ENCODE data around the gene FABP7.

The FABP7 gene

DNA sequence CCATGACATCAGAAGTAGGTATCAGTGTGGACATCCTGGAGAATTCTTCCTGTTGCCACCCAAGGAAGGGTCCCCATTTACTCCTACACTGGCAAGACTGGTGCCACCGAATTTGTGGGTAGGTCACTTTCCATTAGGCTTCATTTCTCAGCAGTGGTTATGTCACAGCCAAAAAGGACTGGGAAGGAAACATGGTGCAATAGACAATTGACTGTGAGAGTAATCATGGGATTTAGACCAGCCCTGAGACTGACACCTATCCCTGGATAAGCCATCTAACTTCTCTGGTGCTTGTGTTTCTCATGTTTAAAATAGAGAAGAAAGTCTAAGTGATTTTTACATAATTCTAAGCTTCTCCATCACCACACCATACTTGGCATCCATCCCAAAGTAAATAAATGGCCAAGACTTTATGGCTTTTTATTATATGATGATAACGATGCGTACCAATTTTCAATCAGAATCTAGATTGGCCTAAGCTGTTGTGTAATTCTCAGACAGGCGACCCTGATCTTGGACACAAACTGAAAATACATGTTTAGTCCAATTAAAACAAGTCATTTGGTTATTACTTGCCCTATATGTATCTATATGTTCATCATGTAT, 19.7 kb downstream of the FABP7 start:
- DNase-seq = no peak

DNA sequence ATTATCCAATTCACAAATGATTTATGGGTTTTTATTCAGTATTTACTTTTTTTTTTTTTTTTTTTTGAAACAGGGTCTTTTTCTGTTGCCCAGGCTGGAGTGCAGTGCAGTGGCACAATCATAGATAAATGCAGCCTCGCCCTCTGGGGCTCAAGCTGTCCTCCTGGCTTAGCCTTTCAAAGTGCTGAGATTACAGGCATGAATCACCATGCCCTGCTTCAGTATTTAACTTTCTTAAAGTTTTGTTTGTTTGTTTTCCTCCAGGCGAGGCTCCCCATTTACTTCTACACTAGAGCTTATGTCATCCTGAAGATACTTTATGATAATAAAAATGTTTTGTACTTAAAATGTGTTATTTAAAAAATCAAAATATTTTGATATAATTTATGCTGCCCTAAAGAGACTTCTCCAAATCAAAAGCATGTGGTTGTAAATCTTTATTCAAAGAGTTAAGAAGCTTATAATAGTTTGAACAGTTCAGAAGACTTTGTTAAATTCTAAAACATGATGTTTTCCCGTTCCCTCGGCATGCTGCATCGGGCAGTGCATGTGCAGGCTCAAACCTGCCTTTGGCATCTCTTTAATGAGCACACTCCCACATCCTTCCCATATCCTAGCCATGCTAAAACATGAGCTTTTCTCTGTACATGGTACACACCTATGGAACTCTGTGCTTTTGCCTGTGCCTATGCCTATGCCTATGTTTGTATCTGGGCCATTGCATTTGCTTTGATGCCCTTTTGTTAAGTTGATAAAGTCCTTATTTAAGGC, 20.6 kb downstream of the FABP7 start:
- DNase-seq = no peak

DNA sequence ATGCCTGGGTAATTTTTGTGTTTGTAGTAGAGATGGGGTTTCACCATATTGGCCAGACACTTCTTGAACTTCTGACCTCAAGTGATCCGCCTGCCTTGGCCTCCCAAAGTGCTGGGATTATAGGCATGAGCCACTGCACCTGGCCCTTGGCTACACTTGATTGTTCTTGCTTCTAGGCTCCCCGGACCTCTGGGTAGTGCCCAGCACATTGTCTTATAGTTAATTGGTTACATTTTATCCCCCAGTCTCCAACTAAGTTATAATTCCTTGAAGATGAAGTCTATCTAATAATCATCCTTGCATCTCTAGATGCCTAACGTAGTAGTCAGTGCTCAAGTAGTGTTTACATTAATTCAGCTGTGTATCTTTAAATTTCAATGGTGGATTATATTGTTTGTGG, 21.4 kb downstream of the FABP7 start:
- DNase-seq = no peak

DNA sequence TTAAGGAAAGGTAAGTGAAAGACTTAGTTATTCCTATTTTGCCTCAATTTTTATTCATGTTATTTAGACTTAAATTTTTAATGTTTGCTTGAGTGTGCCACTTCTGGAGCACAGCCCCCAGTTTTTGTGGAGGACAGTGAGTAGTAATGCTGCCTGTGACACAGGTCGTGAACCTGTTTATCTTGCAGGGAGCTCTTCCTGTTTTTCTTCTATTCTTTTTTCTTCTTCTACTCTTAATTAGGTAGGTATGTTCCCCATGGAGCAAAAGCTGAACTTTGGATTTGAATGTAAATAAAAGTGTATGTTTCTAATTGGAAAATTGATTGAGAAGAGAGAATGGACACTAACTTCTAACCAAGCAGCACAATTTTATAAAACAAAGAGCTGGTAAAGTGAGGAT, 21.9 kb downstream of the FABP7 start:
- no peak for DNase-seq

DNA sequence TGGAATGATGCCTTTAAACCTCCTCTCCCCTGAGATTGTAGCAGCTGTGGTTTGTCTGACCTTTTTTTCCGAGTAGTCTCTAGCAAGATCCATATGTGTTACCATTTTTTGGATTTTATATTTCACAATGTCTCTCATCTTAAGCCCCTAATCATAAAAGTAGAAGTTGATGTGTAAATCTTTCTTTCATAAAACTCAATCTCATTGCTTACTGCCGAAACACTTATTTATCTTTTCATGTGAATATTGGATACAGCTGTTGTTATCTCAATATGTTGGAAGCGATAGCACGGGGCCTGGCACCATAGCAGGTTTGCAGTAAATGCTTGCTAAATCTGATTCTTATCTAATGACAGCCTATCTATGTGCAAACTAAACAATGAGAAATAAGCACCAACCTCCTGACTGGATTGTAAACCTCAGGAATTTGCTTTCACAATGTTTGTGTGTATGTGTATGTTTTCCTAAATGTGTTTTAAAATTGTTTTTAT, 23.7 kb downstream of the FABP7 start:
- DNase-seq = no peak

DNA sequence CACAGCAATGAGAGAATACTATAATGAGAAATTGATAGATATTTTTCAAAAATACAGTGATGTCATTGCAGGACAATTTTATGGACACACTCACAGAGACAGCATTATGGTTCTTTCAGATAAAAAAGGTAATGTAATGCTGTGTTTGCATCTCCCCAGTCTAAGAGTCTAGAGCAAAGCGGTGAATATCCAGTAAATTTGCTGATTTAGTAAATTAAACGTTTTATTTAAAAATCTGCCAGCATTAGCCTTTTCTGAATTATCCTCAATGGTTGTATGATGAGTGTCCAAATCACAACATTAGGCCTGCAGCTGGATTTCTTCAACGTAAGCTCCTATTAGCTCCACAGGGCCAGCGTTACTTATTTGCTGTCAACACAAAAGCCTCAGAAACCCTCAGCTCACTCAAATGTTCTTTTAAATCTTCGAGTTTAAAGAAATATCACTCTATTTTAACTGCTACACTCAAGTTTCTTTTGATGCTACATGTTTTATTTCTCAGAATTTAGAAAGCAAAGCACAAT, 25.5 kb downstream of the FABP7 start:
- no peak for DNase-seq

DNA sequence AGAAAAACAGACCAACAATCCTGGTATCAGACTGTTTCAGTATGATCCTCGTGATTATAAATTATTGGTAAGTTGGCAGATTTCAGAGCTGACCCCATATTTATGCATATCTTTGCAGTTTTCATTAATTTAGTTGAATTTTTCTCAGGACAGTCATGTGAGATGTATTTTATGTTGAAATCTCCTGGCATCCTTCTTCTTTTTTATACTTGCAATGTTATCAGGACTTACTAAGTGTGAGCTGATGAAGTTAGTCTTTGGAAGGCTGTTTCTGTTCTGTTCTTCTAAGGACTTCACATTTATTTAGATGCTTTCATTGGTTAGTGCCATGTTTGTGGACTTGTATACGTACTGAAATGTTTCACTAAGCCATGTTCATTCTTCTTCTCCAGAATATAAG, 26.8 kb downstream of the FABP7 start:
- no peak for DNase-seq

DNA sequence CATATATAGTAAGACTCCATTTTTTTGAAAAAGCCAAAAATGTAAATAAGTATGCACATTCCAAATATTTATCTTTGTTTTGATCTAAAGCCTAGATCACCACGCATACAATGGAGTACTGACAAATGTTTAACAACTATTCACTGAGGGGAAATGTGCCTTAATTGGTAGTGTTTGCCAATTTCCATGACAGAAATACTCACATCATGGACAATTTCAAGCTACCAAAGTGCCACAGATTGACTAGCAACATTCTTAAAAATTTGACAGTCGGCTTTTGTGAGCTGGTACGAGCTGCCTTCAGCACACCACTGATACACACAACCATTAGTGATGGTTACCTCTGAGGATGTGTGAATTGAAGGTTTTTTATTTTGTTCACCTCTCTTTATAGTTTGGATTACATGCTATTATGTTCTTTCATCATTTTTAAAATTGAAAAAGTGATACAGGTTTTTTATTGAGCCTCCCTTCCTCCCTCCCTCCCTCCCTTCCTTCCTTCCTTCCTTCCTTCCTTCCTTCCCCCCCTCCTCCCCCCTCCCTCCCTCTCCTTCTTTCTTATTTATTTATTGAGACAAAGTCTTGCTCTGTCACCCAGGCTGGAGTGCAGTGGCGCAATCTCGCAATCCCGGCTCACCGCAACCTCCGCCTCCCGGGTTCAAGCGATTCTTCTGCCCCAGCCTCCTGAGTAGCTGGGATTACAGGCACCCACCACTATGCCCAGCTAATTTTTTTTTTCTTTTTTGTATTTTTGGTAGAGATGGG, 28.8 kb downstream of the FABP7 start:
- no peak for DNase-seq

DNA sequence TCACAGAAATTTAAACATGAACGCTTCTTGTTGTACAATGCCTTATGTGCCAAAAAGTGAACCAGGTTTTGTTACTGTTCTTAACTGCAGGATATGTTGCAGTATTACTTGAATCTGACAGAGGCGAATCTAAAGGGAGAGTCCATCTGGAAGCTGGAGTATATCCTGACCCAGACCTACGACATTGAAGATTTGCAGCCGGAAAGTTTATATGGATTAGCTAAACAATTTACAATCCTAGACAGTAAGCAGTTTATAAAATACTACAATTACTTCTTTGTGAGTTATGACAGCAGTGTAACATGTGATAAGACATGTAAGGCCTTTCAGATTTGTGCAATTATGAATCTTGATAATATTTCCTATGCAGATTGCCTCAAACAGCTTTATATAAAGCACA, 29.5 kb downstream of the FABP7 start:
- no peak for DNase-seq

DNA sequence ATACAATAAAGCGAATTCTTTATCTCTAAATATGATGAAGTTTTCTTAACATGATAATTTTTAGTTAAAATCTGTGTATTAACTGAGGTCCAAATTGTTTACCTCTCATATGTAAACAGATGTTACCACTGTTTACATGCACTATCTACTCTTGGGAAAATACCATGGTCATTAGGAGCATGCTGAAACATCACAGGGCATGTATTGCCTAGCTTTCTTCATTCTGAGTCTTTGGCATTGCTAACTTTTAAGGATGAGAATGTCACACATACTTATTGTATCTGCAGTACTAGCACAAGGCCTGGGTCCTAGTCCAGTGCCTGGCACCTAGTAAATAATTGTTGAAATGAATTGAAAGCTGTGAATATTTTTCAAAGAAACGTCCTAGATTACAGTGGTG, 30.2 kb downstream of the FABP7 start:
- DNase-seq = no peak

DNA sequence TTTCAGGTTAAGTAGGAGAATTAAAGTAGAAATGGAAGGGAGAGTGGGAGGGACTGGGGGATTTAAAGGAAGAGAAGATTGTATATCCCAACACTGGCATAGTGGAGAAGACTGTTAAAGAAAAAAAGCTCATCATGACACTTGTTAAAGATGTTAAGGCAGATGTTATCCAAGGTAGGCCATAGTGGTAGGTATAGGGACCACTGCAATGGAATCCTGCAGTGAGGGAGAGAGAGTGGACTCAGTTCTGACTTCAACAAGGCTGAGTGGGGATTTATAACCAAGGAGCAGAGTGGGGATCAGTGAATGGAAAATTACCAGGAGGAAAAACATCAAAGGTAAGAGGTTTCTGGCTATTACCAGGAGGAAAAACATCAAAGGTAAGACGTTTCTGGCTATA, 30.7 kb downstream of the FABP7 start:
- DNase-seq = no peak

DNA sequence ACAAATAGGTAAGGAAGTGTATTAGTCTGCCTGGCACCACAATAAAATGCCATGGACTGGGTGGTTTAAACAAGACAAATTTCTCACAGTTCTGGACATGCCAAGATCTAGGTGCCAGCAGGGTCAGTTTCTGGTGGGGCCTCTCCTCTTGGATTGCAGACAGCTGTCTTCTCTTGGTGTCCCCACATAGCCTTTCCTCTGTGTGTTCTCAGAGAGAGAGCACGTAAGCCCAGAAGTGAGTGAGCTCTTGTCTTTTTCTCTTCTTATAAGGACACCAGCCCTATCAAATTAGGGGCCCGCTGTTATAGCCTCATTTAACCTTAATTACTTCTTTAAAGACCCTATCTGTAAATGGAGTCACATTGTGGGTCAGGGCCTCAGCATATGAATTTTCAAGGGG, 37.8 kb downstream of the FABP7 start:
- no peak for DNase-seq

DNA sequence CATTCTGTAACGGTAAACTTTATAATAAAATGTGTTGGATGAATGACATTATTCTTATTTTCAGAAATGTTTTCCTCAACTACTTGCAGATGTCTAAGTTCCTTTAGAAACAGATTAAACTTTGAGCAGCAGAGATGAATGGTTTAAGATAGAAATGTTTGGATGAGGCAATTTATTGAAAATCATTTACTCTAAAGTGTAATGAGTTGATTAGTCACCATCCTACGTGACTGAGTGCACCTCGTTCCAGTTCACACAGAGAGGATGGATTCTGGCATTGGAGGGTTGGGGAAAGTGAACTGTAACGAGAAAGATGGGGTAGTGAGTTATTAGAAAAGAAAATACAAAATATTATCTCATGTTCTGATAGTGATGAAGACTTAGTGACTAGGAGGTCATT, 38.2 kb downstream of the FABP7 start:
- no peak for DNase-seq

DNA sequence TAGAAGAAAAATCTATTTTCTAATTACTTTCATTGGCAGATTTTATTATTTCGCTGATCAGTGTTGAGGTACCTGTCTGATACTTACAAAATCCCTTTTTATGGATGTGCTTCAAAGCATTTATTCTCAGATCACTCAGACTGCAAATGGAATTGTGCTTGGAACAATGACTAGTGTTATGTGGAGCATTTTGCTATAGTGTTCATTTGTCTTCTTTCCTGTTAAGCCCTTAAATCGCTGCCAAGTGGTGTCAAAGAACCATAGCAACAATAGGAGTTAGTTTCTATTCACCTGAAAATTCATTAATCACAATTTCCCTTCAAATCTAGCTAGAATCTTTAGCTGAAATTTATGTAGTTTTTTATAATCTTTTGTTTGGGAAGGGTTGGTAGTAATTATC, 39.4 kb downstream of the FABP7 start:
- no peak for DNase-seq

DNA sequence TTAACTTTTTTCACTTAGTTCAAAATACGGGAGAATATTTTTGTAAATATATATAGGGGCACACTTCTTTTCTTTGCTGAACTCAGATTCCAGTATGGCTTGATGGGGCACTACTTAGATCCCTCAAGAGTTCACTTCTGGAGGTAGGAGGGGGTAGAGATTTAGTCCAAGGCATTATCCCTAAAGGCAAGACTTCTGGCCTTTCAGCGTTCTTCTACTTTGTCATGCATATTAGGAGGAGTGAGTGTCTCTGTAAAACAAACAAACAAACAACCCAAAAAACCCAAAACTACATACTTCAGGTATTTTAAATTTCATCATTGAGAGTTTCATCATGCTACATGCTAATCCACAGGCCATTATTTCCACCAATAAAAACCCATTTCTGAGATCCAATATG, 41.6 kb downstream of the FABP7 start:
- no peak for DNase-seq

DNA sequence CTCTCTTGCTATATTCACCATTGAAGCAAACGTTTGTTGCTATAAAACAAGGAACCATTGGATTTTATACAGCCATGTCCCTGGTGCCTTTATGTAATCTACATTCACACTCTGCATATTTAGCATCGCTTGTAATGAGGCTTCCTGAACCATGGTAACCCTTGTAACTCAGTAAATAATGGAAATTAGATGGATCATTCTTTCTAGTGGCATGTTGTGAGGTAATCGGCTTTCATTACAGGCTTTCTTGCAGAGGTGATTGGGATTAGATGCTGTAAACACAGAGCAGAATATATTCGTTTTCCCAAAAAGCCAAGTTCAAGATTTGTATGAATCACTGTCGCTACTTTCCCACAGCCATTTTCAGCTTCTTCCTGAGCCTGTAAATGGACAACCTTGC, 45.6 kb downstream of the FABP7 start:
- no peak for DNase-seq

DNA sequence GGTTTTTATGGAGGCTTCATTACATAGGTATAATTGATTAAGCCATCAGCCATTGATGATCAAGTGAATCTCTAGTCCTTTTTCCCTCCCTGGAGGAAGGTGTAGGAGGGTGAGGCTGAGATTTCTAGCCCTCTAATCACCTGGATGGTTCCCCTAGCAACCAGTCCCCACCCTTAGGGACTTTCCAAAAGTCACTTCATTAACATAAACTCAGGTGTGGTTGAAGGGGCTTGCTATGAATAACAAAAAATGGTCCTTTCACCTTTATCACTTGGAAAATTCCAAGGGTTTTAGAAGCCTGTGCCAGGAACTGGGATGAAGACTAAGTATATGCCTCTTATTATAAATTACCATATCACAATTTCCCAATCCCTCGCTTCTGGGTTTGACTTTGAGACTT, 49.9 kb downstream of the FABP7 start:
- no peak for DNase-seq

DNA sequence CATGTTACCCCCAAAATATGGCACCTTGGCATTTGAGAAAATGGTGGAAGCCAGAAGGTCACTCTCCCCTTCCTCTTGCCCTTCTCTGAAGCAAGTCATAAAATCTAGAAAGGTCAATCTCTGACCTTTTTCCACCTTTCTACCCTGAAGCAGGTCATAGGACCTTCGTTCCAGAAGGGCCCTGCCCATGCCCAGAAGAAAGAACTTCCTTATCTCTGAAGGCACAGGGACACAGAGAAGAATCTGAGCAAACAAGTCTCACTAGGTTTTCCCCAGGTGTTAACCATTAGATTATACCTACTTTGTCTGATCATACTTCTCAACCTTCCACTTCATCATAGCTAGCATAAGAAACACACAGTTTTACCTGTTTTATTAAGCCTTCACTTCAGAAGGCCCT, 52.0 kb downstream of the FABP7 start:
- no peak for DNase-seq

DNA sequence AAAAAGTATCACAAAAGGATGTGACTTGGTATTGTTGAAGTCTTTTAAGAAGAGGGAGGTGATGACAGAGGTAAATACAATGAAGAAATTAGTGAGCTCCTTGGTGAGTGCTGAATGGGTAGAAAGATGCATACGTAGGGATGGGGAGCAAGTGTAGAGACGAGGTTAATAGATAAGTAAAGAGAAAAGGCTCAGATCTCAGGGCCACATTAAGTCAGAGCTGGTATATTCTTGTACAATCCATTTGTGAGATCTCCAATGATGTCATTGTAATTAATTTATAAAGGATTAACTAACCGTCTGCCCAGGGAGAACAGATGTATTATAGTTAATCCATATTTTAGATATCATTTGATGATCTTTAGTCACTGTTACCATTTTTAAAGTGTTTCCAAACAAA, 52.9 kb downstream of the FABP7 start:
- no peak for DNase-seq

DNA sequence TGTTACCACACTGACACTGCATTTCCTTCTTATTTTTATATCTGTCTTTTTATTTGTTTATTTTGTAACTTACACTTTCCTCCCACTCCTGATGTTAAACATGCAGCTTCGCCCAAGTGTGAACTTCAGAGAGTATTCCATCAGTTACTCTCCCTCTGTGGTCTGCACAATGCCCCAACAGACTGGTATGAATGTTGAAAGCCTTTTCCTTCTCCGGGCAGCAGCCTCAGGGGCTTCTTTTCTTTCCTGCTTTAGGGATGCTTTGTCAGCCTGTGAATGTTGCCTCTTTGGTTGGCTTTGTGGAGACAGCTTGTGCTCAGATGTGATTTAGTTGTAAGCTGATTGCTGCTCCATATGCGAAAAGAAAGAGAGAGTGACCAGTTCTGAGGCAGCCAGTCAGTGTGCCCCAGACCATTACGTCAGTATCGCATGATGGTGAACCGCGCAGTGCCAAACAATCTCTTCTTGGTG, 53.5 kb downstream of the FABP7 start:
- no peak for DNase-seq

Data from NCI-H1417 treated with DMSO at 0.1 percent for 48 hours (cell line).